ENCODE results near the gene MYH4. TPM values are rescaled to one million over a fixed set of nuclear protein-coding genes. Genes with fewer than 3 reads are reported as not detected.

The MYH4 gene
- total and polyA plus RNA-seq, 4 donors: 0.19 TPM; not detected in 3

- no peak overlapping the region for H3K4me3 ChIP-seq (ENCODE audit: low read depth in 1 of 3, low read length in 3 of 3)
Measured at GRCh38 chr17:10463402-10463801, 6.0 kb downstream of the MYH4 start.

More at GRCh38 chr17:10463402-10463801, 6.0 kb downstream of the MYH4 start:
- DNase-seq (ENCODE audit: low spot score): no peak
- peaks cover 0 to 9% (median 2%) of the 10 kb centered on the region in 4 donors for H3K27me3 ChIP-seq (ENCODE audit: control insufficient read depth in 4 of 4, insufficient read depth in 4 of 4, low read length in 3 of 4)
- no peak for TF ChIP-seq FOXA2 (IDR thresholded peaks at IDR 0.05)
- TF ChIP-seq ZBTB33 (IDR thresholded peaks at IDR 0.05): no peak
- no peak for TF ChIP-seq YY1 (IDR thresholded peaks at IDR 0.05)
- no peak for TF ChIP-seq TAF1 (conservative IDR thresholded peaks at IDR 0.05)
- no peak for TF ChIP-seq ATF3 (IDR thresholded peaks at IDR 0.05)
- TF ChIP-seq NR2F2 (IDR thresholded peaks at IDR 0.05): no peak
- no peak for TF ChIP-seq HNF4A (conservative IDR thresholded peaks at IDR 0.05)
- TF ChIP-seq GABPA (IDR thresholded peaks at IDR 0.05 in 1 of 2, conservative IDR thresholded peaks at IDR 0.05 in 1 of 2): no peak
- no peak for TF ChIP-seq HNF4G (IDR thresholded peaks at IDR 0.05)
- no peak for TF ChIP-seq REST (IDR thresholded peaks at IDR 0.05)
- TF ChIP-seq RAD21 (IDR thresholded peaks at IDR 0.05): no peak
- TF ChIP-seq FOXA1 (IDR thresholded peaks at IDR 0.05): no peak
- TF ChIP-seq MAX (IDR thresholded peaks at IDR 0.05): no peak
- no peak for TF ChIP-seq CTCF (IDR thresholded peaks at IDR 0.05; ENCODE audit: low read depth, low read length, missing input control)
- TF ChIP-seq RXRA (IDR thresholded peaks at IDR 0.05): no peak
- TF ChIP-seq EGR1 (IDR thresholded peaks at IDR 0.05; ENCODE audit: low read depth in 2 of 2): no peak
- TF ChIP-seq JUND (IDR thresholded peaks at IDR 0.05): no peak
- no peak for TF ChIP-seq SP1 (IDR thresholded peaks at IDR 0.05)
- no peaks in the 10 kb centered on the region for H3K9me3 ChIP-seq (ENCODE audit: control insufficient read depth in 4 of 4, low read length in 3 of 4)
- WGBS: 71% methylated on average over 4 of the region's 4 CpGs
- H3K4me1 ChIP-seq (ENCODE audit: control insufficient read depth in 4 of 4, insufficient read depth in 4 of 4, low read length in 3 of 4): no peaks in the 10 kb centered on the region
- no peak overlapping the region for H3K9ac ChIP-seq (ENCODE audit: low read depth in 1 of 2, low read length in 2 of 2)
- no peaks in the 10 kb centered on the region for H3K36me3 ChIP-seq (ENCODE audit: control insufficient read depth in 4 of 4, insufficient read depth in 3 of 4, low read depth in 1 of 4, low read length in 3 of 4)
- H3K27ac ChIP-seq (ENCODE audit: low read depth in 1 of 2, low read length in 2 of 2): no peak overlapping the region

Measured in liver (tissue), 9 donors.